K562 (cell line): ENCODE results near the gene ACLY. TPM values are rescaled to one million over a fixed set of nuclear protein-coding genes. Genes with fewer than 3 reads are reported as not detected.
A peak's percentile ranks its signal among the peaks of the same experiment; 100 is the strongest.

Source experiments
- ATAC-seq: fragments of 200-7000 bp; cut with Tn5 transposase; 3 replicates; pipeline ENCODE4 v1.9.1; 2020; ENCODE audit warnings: moderate library complexity
- BruUV-seq: library from RNA; stranded (reverse); fragments of 400-500 nt; replicated peaks from 2 replicates; lab custom pipeline; 2021; lab: Mats Ljungman, UMichigan
- CTCF ChIA-PET: fragments of 300-600 bp; formaldehyde crosslinking; extraction: SDS; loops from one replicate; lab custom pipeline; 2021; ENCODE audit warnings: low intra/inter-chr PET ratio; lab: Yijun Ruan, JAX
- POLR2A ChIA-PET: fragments of 300-600, 350-650 bp; sonication (Branson Sonifier 250); formaldehyde crosslinking; extraction: SDS; loops from one replicate; lab custom pipeline; 2021; ENCODE audit warnings: antibody characterized with exemption, inconsistent platforms; lab: Yijun Ruan, JAX
- DNase-seq, 4 experiments: peaks; one replicate each; pipeline versions ENCODE4 v3.0.0 to v3.0.0-alpha.2; 2011 to 2018; ENCODE audit warnings: low spot score in 3 of 4, mixed read lengths in 3 of 4; ENCODE audit errors: extremely low read depth in 1 of 4
- FAIRE-seq: peaks from 2 replicates; lab custom pipeline; 2011; peaks lifted over from hg19 to GRCh38; lab: Jason Lieb, UNC
- H2AFZ ChIP-seq: 2 replicates; pipeline ENCODE4 v1.6.0; 2011; ENCODE audit warnings: low read depth, low read length, control low read depth, inconsistent platforms
- H3K27ac ChIP-seq: fragments of 200-600 bp; 3 replicates; pipeline ENCODE4 v1.8.0; 2011; ENCODE audit warnings: low read depth, mild to moderate bottlenecking, control low read depth, inconsistent platforms, low read length, moderate library complexity, mixed read lengths; ENCODE audit errors: extremely low read depth
- H3K27me3 ChIP-seq, 2 experiments: fragments of 300-600 bp in 1 of 2; 2 replicates in 1 of 2; 3 replicates in 1 of 2; pipeline versions ENCODE4 v1.6.0 to v1.8.0; 2011; ENCODE audit warnings: inconsistent platforms in 2 of 2, low read length in 2 of 2, mild to moderate bottlenecking in 1 of 2, mixed read lengths in 1 of 2, moderate library complexity in 1 of 2; ENCODE audit not compliant: control insufficient read depth in 2 of 2, insufficient read depth in 2 of 2
- H3K36me3 ChIP-seq: fragments of 300-600 bp; 3 replicates; pipeline ENCODE4 v1.8.0; 2011; ENCODE audit warnings: mild to moderate bottlenecking, low read length, inconsistent platforms; ENCODE audit not compliant: control insufficient read depth, insufficient read depth
- H3K4me1 ChIP-seq, 2 experiments: fragments of 200-600 bp in 1 of 2; replicated peaks in 1 of 2; 2 replicates in 1 of 2; 3 replicates in 1 of 2; pipeline versions ENCODE4 v1.5.1 to v1.8.0; 2011; ENCODE audit warnings: inconsistent platforms in 2 of 2, low read length in 2 of 2, mild to moderate bottlenecking in 1 of 2, mixed read lengths in 1 of 2, moderate library complexity in 1 of 2; ENCODE audit not compliant: control insufficient read depth in 2 of 2, insufficient read depth in 2 of 2
- H3K4me2 ChIP-seq: 2 replicates; pipeline ENCODE4 v1.6.1; 2011; ENCODE audit warnings: low read length, control low read depth, inconsistent platforms, mixed read lengths; ENCODE audit not compliant: insufficient read depth
- H3K4me3 ChIP-seq: fragments of 200-600 bp; sonication (generic), shearing (Covaris generic); 2 replicates; pipeline ENCODE4 v1.5.1; 2016; ENCODE audit warnings: control low read depth, inconsistent platforms
- H3K79me2 ChIP-seq: fragments of 200-600 bp; 3 replicates; pipeline ENCODE4 v1.8.0; 2011; ENCODE audit warnings: low read length, inconsistent platforms; ENCODE audit not compliant: control insufficient read depth, insufficient read depth
- H3K9ac ChIP-seq, 2 experiments: 2 replicates each; pipeline versions ENCODE4 v1.6.0 to v1.6.1; 2011; ENCODE audit warnings: low read depth in 2 of 2, low read length in 2 of 2, control low read depth in 1 of 2, inconsistent platforms in 1 of 2, mild to moderate bottlenecking in 1 of 2, mixed read lengths in 1 of 2; ENCODE audit not compliant: insufficient read depth in 1 of 2
- H3K9me1 ChIP-seq: one replicate; pipeline ENCODE4 v1.6.0; 2011; ENCODE audit warnings: inconsistent platforms, mild to moderate bottlenecking, low read length, moderate library complexity; ENCODE audit not compliant: control insufficient read depth, insufficient read depth
- H3K9me3 ChIP-seq: replicated peaks from 2 replicates; pipeline ENCODE4 v1.5.1; 2011; ENCODE audit warnings: low read depth, low read length, inconsistent platforms; ENCODE audit not compliant: control insufficient read depth, insufficient read depth
- H4K20me1 ChIP-seq: replicated peaks from 2 replicates; pipeline ENCODE4 v1.6.1; 2011; ENCODE audit warnings: low read length, inconsistent platforms, mixed read lengths; ENCODE audit not compliant: control insufficient read depth, insufficient read depth
- ARID2 ChIP-seq: fragments of 450-650 bp; IDR thresholded peaks from 2 replicates; pipeline ENCODE4 v1.6.1; 2017; ENCODE audit warnings: antibody characterized with exemption, mild to moderate bottlenecking
- CBFB ChIP-seq: sonication (generic); formaldehyde crosslinking; IDR thresholded peaks from 2 replicates; pipeline ENCODE4 v1.4.0; 2020; ENCODE audit warnings: mild to moderate bottlenecking, missing genetic modification reagents
- CTBP1 ChIP-seq: fragments of 450-650 bp; IDR thresholded peaks from 2 replicates; pipeline ENCODE4 v1.6.1; 2016; ENCODE audit warnings: borderline replicate concordance
- DPF2 ChIP-seq: fragments of 450-650 bp; IDR thresholded peaks from 2 replicates; pipeline ENCODE4 v1.6.1; 2016
- FOXP1 ChIP-seq: sonication (generic); formaldehyde crosslinking; IDR thresholded peaks from 2 replicates; pipeline ENCODE4 v1.8.0; 2022; ENCODE audit warnings: mild to moderate bottlenecking, missing genetic modification reagents
- NFXL1 ChIP-seq: fragments of 450-650 bp; formaldehyde crosslinking; IDR thresholded peaks from 2 replicates; pipeline ENCODE4 v1.4.0; 2021; ENCODE audit warnings: mild to moderate bottlenecking
- PCBP2 ChIP-seq: fragments of 200-400 bp; formaldehyde crosslinking; IDR thresholded peaks from 2 replicates; pipeline ENCODE4 v1.6.1; 2018; ENCODE audit warnings: low read length, low read depth, mild to moderate bottlenecking, moderate library complexity; ENCODE audit not compliant: poor library complexity, severe bottlenecking
- TARDBP ChIP-seq: fragments of 450-650 bp; IDR thresholded peaks from 2 replicates; pipeline ENCODE4 v1.6.1; 2016
- XRCC5 ChIP-seq: fragments of 200-400 bp; formaldehyde crosslinking; IDR thresholded peaks from 2 replicates; pipeline ENCODE4 v1.6.1; 2017; ENCODE audit warnings: low read depth, mild to moderate bottlenecking, low read length
- WGBS: fragments of 100-300 bp; shearing (Covaris generic); methylation state at CpG from one replicate; pipeline ENCODE4 v1.1.6; 2016; ENCODE audit warnings: low coverage, mixed read lengths; ENCODE audit not compliant: insufficient coverage; ENCODE audit errors: missing lambda C conversion rate; 5-methylcytosine and 5-hydroxymethylcytosine counted together
- in situ Hi-C: fragments of 300-500 bp; cut with MboI; formaldehyde crosslinking; loops from 4 replicates; pipeline ENCODE4 v1.15.0; 2018; ENCODE audit warnings: inconsistent platforms, mixed read lengths
- intact Hi-C: fragments of 100-400 bp; cut with micrococcal nuclease; formaldehyde crosslinking; loops from 2 replicates; pipeline ENCODE4 v1.14.2; 2022
- polyA plus RNA-seq, 8 experiments: library from polyadenylated mRNA; depleted of rRNA in 4 of 8; stranded (reverse) in 5 of 8; unstranded in 3 of 8; fragments of >200 nt; fragmentation: Nextera tagmentation in 2 of 8; fragmentation: Illumina TruSeq in 1 of 8; extraction: Ambion mirVana in 2 of 8; extraction: Trizol in 1 of 8; gene quantifications; 2 replicates each; pipeline versions ENCODE4 v1.2.1 to v1.2.3, GENCODE V29; 2011 to 2014; ENCODE audit warnings: inconsistent platforms in 1 of 8, missing spikeins in 1 of 8
- total RNA-seq, 7 experiments: library from RNA; depleted of rRNA in 6 of 7; stranded (reverse); fragments of >200 nt in 6 of 7; fragmentation: Illumina TruSeq in 2 of 7; extraction: Trizol in 2 of 7; gene quantifications; 2 replicates each; pipeline versions ENCODE4 v1.2.1 to v1.2.3, GENCODE V29; 2011 to 2021; ENCODE audit warnings: low replicate concordance in 1 of 7
- TF ChIP-seq, protein P1 (sequence below): sonication (generic); formaldehyde crosslinking; IDR thresholded peaks from 2 replicates; pipeline ENCODE4 v1.8.0; 2022; ENCODE audit warnings: mild to moderate bottlenecking, missing genetic modification reagents
- TF ChIP-seq, protein P2 (sequence below): fragments of 450-650 bp; IDR thresholded peaks from 2 replicates; pipeline ENCODE4 v1.6.1; 2017; ENCODE audit warnings: antibody characterized with exemption, mild to moderate bottlenecking

The ACLY gene
- total and polyA plus RNA-seq, 9 of the 15 experiments (the other 6 are each of a cell fraction or from before 2014, with no cell fraction given) = 42.9 to 280 (median 125) TPM

DNA sequence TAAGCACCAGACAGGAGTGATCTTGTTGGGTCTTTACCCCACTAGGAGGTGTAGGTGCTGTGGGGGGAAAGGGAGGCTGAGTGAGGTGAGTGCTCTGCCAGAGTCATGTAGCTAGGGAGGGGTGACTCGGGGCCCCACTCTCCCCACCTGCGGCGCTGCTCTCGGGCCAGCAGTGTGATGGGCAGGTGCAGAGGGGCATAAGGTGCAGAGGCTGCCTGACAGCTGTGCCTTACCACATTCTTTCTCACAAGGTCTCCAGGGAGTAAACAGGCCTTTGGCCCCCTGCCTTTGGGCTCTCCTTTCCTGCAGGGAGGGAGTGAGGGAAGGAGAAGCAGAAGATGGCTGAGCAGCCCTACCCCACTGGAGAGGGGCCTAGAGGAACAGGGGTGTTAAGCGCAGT is 43.4 kb upstream of the ACLY start (continued):
- TF ChIP-seq, protein P1, sequence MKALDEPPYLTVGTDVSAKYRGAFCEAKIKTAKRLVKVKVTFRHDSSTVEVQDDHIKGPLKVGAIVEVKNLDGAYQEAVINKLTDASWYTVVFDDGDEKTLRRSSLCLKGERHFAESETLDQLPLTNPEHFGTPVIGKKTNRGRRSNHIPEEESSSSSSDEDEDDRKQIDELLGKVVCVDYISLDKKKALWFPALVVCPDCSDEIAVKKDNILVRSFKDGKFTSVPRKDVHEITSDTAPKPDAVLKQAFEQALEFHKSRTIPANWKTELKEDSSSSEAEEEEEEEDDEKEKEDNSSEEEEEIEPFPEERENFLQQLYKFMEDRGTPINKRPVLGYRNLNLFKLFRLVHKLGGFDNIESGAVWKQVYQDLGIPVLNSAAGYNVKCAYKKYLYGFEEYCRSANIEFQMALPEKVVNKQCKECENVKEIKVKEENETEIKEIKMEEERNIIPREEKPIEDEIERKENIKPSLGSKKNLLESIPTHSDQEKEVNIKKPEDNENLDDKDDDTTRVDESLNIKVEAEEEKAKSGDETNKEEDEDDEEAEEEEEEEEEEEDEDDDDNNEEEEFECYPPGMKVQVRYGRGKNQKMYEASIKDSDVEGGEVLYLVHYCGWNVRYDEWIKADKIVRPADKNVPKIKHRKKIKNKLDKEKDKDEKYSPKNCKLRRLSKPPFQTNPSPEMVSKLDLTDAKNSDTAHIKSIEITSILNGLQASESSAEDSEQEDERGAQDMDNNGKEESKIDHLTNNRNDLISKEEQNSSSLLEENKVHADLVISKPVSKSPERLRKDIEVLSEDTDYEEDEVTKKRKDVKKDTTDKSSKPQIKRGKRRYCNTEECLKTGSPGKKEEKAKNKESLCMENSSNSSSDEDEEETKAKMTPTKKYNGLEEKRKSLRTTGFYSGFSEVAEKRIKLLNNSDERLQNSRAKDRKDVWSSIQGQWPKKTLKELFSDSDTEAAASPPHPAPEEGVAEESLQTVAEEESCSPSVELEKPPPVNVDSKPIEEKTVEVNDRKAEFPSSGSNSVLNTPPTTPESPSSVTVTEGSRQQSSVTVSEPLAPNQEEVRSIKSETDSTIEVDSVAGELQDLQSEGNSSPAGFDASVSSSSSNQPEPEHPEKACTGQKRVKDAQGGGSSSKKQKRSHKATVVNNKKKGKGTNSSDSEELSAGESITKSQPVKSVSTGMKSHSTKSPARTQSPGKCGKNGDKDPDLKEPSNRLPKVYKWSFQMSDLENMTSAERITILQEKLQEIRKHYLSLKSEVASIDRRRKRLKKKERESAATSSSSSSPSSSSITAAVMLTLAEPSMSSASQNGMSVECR (CRISPR knock-in tag) = no peak
- no peak for TF ChIP-seq PCBP2
- TF ChIP-seq NFXL1 (CRISPR knock-in tag) = no peak

DNA sequence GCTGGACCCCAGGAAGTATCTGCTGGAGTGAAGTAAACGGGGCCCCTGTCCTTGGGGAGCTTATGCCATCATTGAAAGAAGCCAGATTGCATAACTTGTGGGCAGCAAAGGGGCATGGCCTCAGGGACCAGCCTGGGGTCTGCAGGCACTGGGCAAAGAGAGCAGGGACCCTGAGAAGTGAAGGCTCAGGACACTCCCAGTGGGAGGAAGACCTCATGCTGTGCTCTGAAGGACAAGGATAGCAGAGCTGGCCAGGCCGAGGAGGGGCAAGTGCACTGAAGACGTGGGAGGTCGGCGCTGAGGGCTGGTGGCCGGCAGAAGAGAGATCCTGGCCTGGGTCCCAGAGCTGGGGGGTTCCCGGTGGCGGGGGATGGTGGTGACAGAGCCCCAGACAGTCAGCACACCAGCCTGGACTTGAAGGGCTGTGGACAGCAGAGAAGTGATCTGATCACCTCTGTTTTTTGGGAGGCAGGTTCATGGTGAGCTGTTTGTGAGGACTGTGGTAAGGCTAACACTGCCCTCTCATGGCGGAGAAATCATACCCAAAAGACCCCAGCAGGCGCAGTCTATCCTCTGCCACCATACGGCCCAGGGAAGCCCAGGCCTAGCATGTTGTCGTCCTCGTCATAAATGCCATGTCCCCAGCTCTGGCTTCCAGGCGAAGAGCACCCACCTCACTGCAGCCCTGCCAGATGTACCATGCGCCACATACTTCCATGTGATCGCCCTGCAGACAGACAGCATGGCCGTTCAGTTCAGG is 40.8 kb upstream of the ACLY start:
- FAIRE-seq = peak; percentile 87
- WGBS = 39% methylated on average over 14 of the region's 17 CpGs
- ATAC-seq = peak; percentile 88
- DNase-seq = peak; percentile 58 to 80 (median 69)
- H3K4me3 ChIP-seq = no peak overlapping the region
- H2AFZ ChIP-seq = peak overlapping the region; percentile 98
- H3K79me2 ChIP-seq = no peaks in the 10 kb centered on the region
- no TSS peak for BruUV-seq
- peaks cover 23 to 29% of the 10 kb centered on the region in 2 experiments for H3K4me1 ChIP-seq
- no peaks in the 10 kb centered on the region for H3K36me3 ChIP-seq
- intact Hi-C loops = loop anchor here (1.0 to 5.0 kb wide), 6 partner anchors 29 to 448 kb away; partner anchors contain the start of genes ACLY, KCNH4 and ODAD4
- H3K9ac ChIP-seq = peak overlapping the region; percentile 24 to 62; a peak in 3 of 4 replicates
- no peaks in the 10 kb centered on the region for H3K27me3 ChIP-seq
- H4K20me1 ChIP-seq = no peaks in the 10 kb centered on the region
- in situ Hi-C loops = loop anchor here (5.0 kb wide), 3 partner anchors 57 to 222 kb away; partner anchors contain the start of gene DHX58
- peak overlapping the region; percentile 21; the same call in 1 of the 2 replicates for H3K4me2 ChIP-seq
- H3K9me1 ChIP-seq = peaks cover 3% of the 10 kb centered on the region
- peak overlapping the region; percentile 28; the same call in 1 of the 3 replicates for H3K27ac ChIP-seq
- ChIA-PET CTCF (interaction anchor here (1.5 to 1.8 kb wide), 2 partner anchors 29 to 221 kb away, joined by 9 to 14 read pairs; partner anchors contain the start of gene ODAD4), POLR2A (interaction anchor here (0.6 to 3.0 kb wide), 10 partner anchors 10 to 546 kb away, joined by 3 to 9 read pairs (median 3); partner anchors contain the start of genes JUP, KLHL11 and ODAD4)
- H3K9me3 ChIP-seq = no peaks in the 10 kb centered on the region
- TF ChIP-seq, protein P2, sequence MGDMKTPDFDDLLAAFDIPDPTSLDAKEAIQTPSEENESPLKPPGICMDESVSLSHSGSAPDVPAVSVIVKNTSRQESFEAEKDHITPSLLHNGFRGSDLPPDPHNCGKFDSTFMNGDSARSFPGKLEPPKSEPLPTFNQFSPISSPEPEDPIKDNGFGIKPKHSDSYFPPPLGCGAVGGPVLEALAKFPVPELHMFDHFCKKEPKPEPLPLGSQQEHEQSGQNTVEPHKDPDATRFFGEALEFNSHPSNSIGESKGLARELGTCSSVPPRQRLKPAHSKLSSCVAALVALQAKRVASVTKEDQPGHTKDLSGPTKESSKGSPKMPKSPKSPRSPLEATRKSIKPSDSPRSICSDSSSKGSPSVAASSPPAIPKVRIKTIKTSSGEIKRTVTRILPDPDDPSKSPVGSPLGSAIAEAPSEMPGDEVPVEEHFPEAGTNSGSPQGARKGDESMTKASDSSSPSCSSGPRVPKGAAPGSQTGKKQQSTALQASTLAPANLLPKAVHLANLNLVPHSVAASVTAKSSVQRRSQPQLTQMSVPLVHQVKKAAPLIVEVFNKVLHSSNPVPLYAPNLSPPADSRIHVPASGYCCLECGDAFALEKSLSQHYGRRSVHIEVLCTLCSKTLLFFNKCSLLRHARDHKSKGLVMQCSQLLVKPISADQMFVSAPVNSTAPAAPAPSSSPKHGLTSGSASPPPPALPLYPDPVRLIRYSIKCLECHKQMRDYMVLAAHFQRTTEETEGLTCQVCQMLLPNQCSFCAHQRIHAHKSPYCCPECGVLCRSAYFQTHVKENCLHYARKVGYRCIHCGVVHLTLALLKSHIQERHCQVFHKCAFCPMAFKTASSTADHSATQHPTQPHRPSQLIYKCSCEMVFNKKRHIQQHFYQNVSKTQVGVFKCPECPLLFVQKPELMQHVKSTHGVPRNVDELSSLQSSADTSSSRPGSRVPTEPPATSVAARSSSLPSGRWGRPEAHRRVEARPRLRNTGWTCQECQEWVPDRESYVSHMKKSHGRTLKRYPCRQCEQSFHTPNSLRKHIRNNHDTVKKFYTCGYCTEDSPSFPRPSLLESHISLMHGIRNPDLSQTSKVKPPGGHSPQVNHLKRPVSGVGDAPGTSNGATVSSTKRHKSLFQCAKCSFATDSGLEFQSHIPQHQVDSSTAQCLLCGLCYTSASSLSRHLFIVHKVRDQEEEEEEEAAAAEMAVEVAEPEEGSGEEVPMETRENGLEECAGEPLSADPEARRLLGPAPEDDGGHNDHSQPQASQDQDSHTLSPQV = peak; percentile 34; the same call in 1 of the 2 replicates
- TF ChIP-seq ARID2 (0 out of 2 replicates have a peak, but pooled peaks have one; percentile 33), CTBP1 (peak; percentile 51; the same call in 1 of the 2 replicates), FOXP1 (CRISPR knock-in tag) (no peak), DPF2 (0 out of 2 replicates have a peak, but pooled peaks have one; percentile 6), TARDBP (0 out of 2 replicates have a peak, but pooled peaks have one; percentile 40), XRCC5 (0 out of 2 replicates have a peak, but pooled peaks have one; percentile 41), CBFB (CRISPR knock-in tag) (no peak)
